NCI-H510A (cell line): ENCODE results near the gene DPY19L1.
A peak's percentile ranks its signal among the peaks of the same experiment; 100 is the strongest.
"Not testable (repeated sequence)": the region's sequence is repeated elsewhere in the genome, so short reads cannot be mapped to it uniquely, and the experiment has no call there.

Experiments used
- DNase-seq: peaks from one replicate; lab custom pipeline; 2025; lab: John Stamatoyannopoulos, UW

The DPY19L1 gene

GRCh38 chr7:35032166-35032565 is 5.1 kb downstream of the DPY19L1 start:
- no peak for DNase-seq

- DNase-seq = no peak
These were observed 6.4 kb downstream of the DPY19L1 start for GRCh38 chr7:35030848-35031247.

DNA sequence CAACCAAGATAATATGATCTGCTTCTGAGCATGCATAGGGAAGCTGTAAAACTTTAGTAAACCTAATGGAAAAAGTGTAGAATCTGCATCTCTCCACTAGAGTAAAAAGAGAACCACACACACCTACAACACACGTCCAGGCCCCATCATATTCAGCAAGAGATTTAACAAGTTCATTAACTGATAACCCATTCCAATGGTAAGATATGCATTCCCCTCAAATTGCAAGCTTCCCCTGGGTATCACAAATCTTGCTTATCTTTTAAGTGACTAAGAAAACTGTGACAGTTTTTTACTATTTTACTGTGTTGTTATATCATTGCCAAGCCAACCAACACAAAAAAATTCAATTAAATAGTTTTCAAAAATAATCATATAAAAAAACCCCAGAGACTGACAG is 8.0 kb downstream of the DPY19L1 start:
- DNase-seq = no peak

GRCh38 chr7:35026150-35026549 is 11.1 kb downstream of the DPY19L1 start:
- DNase-seq = no peak

DNA sequence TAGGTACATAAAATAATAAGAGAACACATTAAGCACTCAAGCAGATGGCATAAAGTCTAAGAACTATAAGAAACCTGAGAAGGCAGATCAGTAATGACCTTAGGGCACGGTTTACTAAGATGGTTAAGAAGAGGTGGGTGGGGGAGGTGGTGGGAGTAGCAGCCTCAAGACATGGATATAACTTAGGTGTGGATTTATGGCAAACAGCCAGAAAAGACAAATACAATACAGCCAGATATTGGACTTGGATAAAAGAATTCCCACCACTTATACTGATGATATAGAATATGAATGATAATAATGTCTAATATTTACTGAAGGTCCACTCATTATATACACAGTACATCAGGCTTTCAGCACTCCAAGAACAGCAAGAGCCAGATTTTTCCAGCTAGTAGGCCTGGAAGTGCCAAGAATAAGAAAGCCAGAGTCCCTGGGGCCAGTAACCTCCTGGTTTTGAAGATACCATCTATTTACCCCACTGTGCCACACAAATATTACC is 11.9 kb downstream of the DPY19L1 start:
- DNase-seq = no peak

DNA sequence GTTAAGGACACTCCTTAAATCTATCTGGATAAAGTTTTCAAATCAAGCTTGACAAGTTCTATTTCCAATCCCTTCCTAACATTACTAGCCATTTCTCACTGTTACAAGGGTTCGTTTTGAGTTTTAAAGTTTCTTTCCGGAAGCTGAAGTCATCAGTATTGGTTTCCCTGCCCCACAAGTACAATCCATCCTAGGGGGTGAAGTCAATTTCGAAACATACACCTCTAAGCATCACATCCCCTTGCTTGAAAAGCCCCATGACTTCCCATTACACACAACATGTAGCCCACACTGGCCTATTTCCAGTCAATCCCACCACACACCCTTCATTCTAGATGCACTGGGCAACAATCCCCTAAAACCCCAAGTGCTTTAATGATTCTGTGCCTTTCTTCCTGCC is 13.0 kb downstream of the DPY19L1 start:
- no peak for DNase-seq

GRCh38 chr7:35022725-35023124 is 14.6 kb downstream of the DPY19L1 start:
- DNase-seq = no peak

DNA sequence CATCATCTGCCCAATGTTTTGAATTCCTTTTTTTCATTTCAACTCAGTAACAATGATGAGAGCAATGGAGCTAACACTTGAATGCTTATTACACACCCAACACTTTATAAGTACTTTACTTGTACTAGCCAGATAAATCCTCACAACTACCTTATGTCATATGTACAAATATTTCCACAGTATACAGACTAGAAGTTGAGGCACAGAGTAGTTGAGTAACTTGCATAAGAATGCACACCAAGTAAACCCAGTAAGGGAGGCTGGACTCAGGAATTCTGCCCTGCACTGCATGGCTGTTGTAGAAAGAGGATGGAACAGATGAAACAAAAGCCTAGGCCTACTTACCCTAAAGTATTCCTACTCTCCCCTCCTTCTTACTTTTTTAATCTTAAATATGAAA is 15.8 kb downstream of the DPY19L1 start:
- no peak for DNase-seq

DNA sequence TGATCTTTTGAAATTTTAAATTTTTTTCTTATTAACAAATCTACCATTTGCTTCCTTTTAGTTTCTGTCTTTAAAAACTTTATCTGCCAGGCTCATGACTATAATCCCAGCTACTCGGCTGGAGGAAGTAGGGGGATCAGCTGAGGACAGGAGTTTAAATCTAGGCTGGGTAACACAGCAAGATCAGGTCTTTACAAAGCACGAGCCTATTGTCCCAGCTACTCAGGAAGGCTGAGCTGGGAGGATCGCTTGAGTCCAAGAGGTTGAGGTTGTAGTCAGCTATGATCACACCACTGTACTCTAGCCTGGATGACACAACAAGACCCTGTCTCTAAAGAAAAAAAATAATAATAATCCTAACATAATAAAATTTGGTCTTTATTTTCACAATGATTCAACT is 17.5 kb downstream of the DPY19L1 start:
- no peak for DNase-seq

DNA sequence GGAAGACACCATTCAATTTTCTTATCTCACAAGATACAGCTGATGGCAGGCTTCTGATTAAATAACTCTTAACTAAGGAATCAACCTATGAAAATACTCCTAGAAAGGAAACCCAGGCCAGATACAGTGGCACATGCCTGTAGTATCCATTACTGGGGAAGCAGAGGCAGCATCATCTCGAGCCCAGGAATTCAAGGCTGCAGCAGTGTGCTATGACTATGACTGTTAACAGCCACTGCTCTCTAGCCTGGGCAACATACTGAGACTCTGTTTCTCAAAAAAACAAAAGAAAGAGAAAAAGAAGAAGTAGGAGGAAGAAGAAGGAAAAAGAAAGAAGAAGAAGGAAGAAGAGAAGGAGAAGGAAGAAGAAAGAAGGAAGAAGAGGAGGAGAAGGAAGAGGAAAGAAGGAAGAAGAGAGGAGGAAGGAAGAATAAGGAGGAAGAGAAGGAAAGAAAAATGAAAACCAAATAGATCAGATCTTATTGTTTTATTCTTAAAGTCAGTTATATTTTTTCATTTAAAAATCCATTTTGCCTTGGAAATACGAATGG is 18.0 kb downstream of the DPY19L1 start:
- no peak for DNase-seq

DNA sequence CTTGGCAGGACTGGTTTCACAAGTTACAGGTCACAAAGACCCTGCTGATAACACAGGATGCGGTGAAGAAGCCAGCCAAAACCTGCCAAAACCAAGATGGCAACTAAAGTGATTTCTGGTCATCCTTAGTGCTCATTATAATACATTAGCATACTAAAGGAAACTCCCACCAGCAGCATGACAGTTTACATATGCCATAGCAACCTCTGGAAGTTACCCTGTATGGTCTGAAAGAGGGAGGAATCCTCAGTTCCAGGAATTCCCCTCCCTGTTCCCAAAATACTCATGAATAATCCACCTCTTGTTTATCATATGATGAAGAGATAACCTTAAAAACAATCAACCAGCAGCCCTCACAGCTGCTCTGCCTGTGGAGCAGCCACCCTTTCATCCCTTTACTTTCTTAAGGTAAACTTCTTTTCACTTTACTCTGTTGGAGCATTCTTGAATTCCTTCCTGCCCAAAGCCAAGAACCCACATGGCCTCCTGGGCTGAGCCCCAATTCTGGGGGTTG is 21.9 kb downstream of the DPY19L1 start:
- DNase-seq = no peak

DNA sequence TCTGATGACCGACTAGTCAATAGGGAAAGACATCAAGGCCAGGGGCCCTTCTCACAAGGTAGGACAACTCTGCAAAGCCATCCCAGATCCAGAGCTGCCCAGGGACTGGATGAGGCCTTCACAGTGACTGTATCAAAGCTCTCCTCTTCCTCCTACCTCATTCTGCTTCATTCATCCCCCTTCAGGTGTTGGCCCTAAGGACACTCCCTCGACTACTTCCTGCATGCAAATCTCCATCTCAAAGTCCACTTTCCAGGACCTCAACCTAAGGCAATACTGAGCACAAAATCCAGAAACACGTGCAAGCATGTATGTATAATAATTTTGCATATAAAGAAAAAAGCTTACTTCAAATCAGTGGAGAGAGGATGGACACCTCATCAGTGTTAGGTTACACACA is 25.1 kb downstream of the DPY19L1 start:
- DNase-seq = no peak

DNA sequence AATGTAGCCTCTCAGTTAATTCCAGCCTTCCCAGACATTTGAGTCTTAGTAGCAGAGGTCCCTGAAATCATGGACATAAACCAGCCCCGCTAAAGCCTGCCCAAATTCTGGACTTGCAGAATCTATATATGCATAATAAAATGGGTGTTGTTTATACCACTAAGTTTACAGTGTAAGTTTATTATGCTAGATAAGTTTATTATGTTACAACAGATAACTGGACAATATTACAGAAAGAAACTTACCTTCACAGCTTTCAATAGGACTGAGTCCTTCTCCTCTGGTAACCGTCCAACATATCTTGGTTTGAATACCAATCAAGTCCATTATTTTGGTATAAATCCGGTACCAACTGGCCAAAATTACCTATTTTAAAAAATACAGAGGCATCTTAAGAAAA is 26.2 kb downstream of the DPY19L1 start:
- no peak for DNase-seq

GRCh38 chr7:35007768-35008167 is 29.5 kb downstream of the DPY19L1 start:
- DNase-seq = no peak

DNA sequence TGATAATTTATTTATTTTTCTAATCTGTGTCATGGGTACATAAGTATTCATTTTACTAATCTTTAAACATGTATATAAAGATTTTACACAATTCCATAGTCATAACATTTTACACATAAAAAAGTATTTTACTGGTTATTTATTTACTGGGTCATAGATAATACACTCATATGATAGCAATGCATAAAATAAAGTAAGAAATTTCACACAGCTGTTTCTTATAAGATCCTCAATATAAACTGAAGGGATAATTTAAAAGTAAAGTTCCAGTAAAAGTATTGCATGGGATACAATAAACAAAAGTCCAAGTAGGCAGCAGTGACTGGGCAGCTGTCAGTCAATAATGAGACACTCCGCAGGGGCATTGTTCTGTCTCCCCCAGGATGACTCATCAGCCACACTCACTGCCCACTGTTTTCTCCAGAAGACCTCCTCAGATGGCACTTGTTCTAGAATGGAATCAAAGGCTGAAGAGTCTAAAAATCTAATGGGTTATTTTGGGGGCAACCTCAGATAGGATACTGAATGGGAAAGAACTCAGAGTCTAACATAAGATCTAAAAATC is 32.7 kb downstream of the DPY19L1 start:
- no peak for DNase-seq

DNA sequence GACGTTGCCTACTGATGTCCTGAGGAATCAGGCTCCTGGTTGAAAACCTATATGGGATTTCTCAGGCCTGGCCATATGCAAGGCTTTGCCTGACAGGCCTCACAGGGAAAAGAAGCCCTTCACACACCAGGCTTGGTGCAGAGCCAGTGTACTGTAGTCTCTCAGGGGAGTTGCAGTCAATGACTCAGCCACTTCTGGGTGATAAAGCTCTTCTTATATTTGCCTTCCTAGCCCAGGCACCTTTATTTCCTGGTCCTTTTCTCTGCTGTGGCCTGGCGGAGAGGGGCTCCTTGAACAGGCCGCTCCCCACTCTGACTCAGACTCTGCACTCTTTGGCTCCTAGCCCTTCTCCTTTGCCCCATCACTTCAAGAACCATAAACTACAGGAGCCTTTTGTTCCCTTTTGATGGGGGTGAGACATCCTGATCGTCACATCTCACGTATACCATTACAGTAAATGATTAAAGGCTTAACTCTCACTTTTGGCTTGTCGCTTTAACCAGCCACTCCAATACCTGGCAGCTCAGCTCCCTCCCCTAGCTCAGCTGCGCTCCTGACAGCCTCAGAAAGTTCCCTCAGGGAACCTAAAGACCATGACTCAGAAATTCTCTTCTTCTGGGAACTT is 33.5 kb downstream of the DPY19L1 start:
- DNase-seq = peak; percentile 60

DNA sequence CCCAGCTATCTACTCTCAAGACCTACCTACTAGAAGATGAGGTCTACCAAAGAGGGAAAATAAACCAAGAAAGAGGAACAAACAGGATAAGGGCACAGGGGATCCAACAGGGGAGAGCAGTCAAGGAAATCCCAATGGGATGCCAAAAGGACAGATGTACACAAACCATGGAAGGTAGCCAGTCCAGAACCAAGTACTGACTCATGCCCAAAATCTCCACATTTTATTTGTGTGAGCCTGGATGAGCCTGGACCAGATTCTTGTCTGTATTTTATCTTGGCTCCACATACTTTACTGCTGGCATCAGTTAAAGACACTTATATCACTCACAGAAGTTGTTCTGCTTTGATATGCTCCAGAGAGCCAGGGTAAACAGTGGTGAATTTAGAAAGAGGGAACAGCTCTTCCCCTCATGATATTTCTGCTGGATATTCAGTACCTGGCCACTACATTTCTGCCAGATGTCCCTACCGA is 34.1 kb downstream of the DPY19L1 start:
- DNase-seq = not testable (repeated sequence)

DNA sequence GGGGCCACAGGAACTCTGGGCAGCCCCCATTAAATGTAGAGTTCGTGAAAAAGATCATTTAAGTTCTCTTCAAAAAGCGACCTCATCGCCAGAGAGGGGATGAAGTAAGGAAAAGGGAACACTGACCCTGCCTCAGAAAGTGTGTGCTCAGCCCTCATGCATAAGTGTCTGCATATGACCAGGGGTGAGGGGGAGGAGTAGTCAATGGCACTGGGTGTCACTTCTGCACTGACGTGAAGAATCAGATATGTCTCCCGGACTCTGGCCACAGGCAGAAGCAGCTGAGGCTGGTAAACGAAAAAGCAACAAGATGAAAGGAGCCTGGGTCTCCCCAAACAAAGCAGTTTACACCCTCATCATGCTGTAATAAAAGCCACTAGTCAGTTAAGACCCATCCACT is 39.0 kb downstream of the DPY19L1 start:
- not testable (repeated sequence) for DNase-seq

- not testable (repeated sequence) for DNase-seq
These were observed 40.7 kb downstream of the DPY19L1 start for GRCh38 chr7:34996423-34997090.

GRCh38 chr7:34995757-34996156 is 41.5 kb downstream of the DPY19L1 start:
- DNase-seq = no peak

- DNase-seq = no peak
These were observed 45.1 kb downstream of the DPY19L1 start for GRCh38 chr7:34991938-34992840.
